HuH-7 (cell line): ENCODE measurements around the gene BICRAL.
A peak's percentile ranks its signal among the peaks of the same experiment; 100 is the strongest.
"Not testable (repeated sequence)": the region's sequence is repeated elsewhere in the genome, so short reads cannot be mapped to it uniquely, and the experiment has no call there.

Source experiments
- DNase-seq: peaks from one replicate; pipeline ENCODE4 v3.0.0; 2011; ENCODE audit warnings: low spot score

Gene BICRAL

DNA sequence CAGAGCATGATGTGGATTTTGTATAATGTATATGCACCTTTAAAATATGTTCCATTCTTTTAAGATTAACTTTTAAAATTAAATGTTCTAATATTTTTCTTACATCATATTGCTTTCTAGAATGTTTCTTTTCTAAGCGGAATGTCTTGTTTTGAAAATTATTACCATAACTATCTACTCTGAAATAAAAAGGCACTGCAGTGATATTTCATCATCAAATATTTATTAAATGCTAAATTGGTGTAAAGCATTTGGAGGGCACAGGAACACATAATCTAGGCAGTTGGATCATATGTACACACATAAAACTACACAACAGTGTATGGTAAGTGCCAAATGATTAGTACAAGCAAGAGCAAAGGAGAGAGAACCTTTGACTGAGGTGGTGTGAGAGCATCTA lies 13.8 kb downstream of the BICRAL start:
- DNase-seq = no peak

DNA sequence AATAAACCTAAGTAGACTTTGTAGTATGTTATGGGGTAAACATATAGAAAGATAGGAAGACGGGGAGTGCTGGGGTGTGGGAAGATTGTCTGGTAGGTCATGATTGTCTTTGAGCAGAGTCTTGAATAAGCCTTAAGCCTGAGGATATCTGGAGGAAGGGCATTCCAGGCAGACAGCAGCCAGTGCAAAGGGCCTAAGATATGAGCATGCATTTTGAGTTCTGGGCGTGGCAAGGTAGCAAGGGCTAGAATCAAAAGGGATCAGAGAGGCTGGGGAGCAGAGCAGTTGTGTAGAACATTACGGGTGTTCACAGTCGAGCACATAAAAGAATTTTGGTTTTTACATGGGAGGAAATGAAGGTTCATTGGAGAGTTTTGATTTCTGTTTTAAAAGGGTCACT lies 14.3 kb downstream of the BICRAL start:
- no peak for DNase-seq

DNA sequence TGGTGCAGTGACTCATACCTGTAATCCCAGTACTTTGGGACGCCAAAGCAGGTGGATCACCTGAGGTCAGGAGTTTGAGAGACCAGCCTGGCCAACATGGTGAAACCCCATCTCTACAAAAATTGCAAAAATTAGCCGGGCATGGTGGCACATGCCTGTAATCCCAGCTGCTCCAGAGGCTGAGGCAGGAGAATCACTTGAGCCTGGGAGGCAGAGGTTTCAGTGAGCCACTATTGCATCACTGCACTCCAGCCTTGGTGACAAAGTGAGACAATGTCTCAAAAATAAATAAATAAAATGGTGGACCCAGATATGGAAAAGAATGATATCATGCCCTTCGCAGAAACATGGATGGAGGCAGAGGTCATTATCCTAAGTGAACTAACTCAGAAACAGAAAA lies 15.8 kb downstream of the BICRAL start:
- not testable (repeated sequence) for DNase-seq

DNA sequence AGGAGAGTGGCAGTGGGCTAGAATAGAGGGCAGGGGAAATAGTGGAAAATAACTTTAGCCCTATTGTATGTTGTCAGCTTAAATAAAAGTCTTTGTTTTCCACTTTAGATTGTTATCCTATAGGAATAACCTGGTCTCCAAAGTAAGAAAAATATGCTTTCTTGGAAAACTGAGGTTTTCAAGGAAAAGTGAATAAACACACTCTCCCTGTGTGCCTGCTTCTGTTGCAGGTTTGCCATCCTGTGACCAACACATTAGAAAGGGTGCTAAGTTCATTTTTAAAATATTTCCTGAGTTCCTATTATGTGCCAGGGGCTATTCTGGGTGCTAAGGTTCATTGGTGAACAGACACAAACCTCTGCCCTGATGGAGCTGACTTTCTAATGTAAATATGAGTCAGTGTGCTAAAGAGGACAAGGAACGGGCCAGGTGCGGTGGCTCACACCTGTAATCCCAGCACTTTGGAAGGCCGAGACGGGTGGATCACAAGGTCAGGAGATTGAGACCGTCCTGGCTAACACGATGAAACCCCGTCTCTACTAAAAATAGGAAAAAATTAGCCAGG lies 23.5 kb downstream of the BICRAL start:
- no peak for DNase-seq

DNA sequence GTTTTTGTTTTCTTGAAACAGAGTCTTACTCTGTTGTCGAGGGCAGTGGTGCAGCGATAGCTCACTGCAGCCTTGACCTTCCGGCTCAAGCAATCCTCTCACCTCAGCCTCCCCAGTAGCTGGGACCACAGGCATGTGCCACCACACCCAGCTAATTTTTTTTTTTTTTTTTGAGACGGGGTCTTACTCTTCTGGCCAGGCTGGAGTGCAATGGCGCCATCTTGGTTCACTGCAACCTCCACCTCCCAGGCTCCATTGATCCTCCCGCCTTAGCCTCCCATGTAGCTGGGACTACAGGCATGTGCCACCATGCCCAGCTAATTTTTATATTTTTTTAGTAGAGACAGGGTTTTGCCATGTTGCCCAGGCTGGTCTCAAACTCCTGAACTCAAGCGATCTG lies 24.5 kb downstream of the BICRAL start:
- DNase-seq = not testable (repeated sequence)

DNA sequence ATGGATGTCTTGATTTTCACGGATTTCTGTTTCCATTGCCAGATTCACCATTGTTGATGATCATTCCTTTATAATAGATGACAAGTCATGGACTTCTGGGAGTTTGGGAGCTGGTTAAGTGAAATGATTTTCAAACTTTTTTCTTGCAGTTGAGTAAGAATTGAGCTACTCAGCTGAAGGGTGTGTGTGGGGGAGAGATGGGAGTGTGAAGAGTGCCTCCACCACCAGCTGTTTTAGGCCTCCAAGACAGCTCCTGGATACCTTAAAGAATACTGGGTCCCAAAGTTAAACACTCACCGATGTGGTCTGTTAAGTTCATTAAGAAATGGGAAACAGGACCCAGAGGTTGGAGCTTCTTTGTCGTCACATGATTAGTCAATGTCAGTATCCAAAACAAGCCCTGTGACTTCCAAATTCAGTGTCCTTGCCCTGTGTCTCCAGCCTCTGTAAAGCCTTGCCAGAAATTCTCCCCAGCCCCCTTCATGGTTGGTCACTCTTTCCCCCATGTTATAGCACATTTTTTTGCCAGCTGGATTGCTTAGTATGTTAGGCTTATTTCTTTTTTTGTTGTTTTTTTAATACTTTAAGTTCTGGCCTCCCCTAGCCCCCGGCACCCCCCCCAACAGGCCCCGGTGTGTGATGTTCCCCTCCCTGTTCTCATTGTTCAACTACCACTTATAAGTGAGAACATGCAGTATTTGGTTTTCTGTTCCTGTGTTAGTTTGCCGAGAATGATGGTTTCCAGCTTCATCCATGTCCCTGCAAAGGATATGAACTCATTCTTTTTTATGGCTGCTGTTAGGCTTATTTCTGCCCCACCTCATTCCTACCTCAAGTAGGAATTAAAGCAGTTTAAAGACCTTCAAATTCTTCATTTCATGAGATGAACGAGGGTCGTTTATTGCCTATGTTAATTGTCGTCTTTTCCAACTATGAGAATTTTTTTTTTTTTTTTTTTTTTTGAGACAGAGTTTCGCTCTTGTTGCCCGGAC lies 26.9 kb downstream of the BICRAL start:
- DNase-seq = no peak

DNA sequence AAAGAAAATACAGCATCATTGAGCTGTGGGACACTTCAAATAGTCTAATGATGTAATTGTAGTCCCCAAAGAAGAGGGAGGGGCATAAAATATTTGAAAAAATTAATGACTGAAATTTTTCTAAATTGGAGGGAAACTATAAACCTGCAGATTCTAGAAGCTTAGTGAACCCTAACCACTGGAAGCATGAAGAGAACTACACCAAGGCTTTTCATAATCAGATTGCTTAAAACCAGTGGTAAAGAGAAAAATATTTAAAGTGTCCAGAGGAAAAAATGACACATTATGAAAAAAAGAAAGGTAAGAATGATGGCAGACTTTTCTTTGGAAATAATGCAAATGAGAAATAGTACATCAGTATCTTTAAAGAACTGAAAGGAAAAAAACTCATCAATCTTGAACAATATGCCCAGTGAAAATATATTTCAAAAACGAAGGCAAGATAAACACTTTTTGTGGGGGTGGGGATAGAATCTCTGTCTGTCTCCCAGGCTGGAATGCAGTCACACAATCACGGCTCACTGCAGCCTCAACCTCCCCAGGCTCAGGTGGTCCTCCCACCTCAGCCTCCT lies 31.3 kb downstream of the BICRAL start:
- DNase-seq = no peak

DNA sequence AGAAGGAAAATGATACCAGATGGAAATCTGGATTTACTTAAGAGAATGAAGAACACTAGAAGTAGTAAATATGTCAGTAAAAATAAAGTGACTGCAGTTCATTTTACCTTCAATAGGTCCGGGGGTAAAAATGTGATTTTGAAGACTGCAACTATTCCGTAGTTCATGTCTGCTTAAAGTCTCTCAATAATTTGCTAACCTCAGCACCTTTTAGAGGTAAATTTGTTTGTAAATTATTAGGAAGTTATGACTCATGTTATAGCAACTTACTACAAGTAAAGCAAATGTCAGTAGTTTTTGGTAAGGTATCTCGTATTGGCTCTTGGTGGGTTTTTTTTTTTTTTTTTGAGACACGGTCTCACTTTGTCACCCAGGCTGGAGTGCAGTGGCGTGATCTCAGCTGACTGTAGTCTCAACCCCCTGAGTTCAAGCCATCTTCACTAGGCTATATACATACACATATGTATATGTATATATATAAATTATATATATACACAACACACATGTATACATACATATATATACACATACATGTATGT lies 32.1 kb downstream of the BICRAL start:
- DNase-seq = no peak

DNA sequence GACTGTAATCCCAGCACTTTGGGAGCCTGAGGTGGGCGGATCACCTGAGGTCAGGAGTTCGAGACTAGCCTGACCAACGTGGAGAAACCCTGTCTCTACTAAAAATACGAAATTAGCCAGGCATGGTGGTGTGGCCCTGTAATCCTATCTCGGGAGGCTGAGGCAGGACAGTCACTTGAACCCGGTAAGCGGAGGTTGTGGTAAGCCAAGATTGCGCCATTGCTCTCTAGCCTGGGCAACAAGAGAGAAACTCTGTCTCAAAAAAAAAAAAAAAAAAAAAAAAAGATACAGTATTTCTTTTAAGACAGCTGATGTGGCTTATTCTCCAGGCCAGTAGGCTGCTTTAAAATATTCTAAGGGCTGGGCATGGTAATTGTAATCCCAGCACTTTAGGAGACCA lies 33.9 kb downstream of the BICRAL start:
- not testable (repeated sequence) for DNase-seq

DNA sequence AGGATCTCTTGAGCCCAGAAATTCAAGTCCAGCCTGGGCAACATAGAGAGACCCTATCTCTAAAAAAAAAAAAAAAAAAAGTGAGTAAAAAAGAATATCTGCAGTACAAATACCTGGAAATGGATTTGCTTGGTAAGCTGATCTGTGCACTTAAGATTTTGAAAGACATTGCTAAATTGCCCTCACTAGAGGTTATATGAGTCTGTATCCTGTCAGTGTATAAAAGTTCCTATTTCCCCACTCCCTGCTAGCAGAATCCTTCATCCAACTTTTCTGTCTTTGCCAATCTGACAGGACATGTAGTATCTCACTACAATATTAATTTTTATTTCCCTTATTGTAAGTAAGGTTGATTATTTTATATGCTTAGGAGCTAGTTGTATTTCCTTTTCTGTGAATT lies 36.1 kb downstream of the BICRAL start:
- no peak for DNase-seq

DNA sequence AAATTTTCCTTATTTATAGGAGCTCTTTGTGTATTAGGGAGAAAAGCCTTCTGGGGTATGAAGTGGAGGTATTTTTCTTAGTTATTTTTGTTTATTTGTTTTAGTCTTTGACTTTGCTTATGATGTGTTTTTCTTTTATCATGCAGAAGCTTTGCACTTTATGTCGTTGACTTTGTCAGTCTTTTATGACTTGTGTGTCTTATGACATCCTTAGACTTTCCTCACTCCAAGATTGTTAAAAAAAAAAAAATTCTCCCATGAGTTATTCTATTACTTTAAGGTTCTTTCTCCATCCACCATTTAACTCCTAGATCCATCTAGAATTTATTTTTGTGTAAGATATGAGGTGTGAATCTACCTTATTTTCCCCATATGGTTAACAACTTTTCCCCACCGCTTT lies 36.6 kb downstream of the BICRAL start:
- DNase-seq = no peak

DNA sequence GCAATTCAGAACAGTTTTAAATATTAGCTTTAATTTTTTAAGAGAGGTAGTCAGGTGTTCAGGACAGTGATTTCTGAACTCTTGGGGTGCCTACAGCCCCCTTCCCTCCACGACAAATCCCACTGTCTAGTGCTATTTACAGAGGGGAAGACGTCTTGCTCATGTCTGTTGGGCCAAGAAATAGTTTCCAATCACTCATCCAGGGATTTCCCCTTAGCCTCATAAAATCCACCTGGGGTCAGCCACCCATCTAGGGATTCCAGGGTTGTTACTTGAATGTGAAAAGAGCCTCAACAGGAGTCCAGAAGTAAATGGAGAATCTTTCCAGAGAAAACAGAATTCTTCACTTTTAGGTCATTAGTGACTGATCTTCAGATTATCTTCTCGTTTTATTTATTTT lies 37.0 kb downstream of the BICRAL start:
- no peak for DNase-seq

DNA sequence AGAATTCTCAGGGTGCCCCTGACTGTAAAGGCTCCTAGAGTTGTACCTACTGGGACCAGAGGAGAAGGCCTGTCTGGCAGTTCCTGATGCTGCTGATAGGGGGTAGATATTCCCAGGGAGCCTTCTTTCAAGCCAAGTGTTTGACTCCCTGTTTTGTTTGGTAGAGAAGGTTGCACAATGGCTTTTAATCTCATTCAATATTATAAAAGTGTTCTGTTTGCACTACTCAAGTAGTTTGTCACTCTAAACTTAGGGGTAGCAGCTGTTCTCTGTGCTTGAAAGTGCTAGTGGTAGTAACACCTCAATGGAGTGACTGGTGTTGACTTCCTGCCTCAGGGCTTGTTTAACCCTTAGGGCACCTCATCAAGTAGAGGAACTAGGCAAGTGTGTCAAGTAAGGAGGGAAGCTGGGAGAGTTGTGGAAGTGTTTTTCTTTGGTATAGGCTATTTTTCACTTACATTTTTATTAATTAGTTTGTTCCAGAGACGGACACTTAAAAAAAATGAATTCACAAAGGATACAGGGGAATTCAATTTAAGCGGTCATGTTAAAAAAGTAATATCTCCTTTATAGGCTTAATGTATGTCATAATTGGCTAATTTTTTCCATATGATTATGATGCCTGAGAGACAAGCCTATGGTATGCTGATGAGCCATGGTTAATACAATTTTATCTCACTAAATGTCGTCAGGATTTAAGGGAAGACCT lies 38.1 kb downstream of the BICRAL start:
- DNase-seq = peak; percentile 46

DNA sequence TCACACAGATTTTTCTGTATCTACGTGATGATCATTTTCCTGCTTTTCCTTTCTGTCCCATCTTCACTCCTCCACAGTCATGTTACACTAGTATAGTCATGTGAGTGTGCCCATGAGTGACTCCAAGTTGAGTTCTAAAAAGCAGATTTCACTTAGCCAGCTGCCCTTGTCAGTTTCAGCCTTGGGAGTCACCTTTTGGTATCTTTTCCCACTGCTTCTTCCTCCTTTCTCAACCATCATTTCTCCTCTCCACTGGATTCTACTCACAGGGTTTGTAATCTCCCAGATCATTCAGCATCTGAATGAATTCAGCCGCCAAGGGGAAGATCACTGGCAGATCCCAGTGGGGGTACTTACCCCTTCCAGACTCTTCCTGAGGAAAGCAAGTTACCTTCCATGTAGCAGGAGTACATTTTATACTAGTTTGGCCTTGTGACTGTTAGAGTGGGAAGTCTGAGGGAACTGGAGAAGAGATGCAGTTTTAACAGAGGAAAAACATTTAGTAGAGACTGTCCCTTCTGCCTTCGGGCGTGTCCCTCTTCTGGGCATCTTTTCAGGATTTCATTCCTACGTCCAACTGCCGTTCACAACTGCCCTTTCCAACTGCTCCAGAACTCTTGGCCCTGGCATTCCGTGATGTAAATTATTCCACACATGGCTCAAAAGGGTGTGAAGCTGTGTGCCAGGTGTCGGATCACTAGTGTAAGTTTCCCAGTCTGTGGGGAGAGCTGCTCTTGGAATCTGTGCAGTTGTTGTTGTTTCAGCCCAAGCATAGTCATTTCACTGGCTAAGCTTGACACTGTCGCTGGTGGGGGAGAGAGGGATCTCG lies 38.9 kb downstream of the BICRAL start:
- DNase-seq = no peak

DNA sequence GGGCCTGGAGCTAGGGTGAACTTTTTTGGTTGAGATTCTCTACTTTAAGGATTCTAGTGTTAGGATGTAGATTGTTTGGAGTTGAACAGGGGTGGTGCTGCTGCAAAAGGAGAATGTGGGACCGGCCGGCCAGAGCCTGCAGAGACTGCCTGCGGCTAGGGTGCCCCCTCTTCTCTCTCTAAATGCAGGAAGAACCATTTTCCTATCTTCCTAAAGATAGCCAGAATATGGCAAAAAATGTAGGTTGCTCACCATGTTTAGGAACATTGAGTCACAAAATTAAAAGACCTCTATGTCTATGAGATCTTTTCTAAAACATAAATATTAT lies 39.5 kb downstream of the BICRAL start:
- DNase-seq = no peak

DNA sequence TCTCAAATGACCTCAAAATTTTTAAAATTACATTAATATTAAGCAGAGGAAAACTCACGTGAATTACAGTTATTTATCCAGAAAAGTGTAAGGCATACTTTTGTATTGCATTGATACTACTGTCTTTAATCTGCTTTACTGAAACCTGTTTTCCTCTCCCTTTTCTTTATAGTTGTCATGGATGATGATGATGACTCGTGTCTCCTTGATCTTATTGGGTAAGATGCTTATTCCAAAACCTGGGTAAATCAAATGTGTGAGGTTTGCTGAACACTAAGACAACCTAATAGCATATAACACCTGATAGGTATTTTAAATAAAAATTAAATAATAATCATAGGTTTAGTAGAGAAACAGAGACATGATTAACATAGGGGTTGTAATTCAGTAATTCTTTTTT lies 40.0 kb downstream of the BICRAL start:
- no peak for DNase-seq

DNA sequence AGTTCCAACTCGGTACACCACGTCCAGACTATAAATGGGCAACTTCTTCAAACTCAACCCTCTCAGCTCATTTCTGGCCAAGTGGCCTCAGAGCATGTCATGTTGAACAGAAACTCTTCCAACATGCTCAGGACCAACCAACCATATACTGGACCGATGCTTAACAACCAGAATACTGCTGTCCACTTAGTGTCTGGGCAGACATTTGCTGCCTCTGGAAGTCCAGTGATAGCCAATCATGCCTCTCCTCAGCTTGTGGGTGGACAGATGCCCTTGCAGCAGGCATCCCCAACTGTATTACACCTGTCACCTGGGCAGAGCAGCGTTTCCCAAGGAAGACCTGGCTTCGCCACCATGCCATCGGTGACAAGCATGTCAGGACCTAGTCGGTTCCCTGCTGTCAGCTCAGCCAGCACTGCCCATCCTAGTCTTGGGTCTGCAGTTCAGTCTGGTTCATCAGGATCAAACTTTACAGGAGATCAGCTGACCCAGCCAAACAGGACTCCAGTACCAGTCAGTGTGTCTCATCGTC lies 47.8 kb downstream of the BICRAL start:
- DNase-seq = no peak

DNA sequence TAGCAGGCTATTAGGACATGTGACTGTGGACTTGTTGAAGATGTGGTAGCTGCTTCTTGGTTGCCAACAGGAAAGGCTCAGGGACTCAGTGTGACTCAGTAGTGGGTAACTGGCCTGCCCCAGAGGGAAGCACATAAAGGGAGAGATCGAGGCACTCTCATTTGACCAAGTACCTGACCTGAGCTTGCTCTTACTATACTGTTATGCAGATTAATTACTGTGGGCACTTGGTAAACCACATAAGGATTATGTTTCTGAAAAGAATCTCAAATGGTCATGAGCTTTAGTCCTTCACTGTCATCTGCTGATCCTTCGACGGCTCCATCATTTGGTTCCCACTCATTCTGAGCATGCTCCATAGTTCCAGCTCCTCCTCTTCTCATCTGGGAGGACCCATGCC lies 49.4 kb downstream of the BICRAL start:
- DNase-seq = no peak

DNA sequence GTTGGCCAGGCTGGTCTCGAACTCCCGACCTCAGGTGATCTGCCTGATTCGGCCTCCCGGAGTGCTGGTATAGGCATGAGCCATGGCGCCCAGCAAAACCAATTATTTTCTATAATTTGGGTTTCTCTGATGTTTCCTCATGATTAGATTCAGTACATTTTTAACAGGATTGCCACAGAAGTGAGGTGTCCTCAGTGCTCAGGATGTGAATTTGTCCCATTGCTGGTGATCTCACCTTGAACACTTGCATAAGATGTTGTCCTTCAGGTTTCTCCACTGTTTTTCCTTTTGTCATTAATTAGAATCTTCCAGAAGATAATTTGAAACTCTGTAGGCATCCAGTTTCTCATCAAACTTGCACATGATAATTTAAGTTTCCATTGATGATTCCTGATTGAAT lies 52.2 kb downstream of the BICRAL start:
- no peak for DNase-seq

DNA sequence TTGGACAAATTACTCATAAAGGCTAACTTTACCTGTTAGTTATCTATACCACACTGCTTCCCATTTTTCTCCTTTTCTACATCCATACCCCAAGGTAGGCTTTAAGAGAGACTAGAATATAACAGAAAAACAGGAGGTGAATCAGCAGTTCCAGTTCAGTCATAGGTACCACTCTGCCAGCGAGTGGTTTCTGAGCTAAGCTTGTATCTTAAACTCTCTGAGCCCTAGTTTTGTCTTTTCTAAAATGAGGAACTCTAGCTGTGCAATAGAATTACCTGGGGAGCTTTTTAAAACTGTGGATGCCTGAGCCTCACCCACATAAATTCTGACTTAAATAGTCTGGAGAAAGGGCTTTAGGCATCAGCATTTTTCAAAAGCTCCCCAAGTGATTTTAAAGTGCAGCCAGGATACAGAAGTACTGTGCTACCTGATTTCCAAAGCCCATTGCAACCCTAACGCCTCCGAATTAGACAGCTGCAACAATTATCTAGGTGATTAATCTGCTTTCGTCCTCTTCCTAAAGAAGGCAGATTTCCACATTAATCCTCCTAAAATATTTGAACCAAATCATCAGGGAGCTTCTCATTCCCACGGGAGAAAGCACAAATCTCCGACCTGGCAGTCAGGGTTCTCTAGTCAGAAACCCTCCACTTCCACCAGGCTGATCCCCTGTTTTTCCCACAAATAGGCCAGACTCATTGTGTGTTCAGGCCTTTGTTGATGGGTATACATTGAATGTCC lies 60.2 kb downstream of the BICRAL start:
- no peak for DNase-seq

DNA sequence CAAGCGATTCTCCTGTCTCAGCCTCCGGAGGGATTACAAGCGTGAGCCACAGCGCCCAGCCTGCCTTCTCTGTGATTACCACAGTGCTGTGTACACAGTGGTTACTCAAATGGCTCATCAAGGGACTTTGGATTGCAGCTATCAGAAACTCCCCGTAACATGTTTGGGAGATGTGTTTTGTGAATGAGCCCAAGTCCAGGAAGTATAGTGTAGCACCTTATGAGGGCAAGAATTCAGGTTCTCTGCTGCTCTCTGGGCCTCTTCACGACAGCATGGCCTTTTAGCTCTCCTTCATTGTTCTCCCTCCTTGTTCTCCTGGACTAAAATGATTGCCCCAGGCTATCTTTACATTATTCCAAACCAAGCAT lies 63.5 kb downstream of the BICRAL start:
- peak; percentile 52 for DNase-seq
